HepG2 (cell line): ENCODE measurements around the gene QRICH2. TPM values are rescaled to one million over a fixed set of nuclear protein-coding genes. Genes with fewer than 3 reads are reported as not detected.

ENCODE experiments used
- ATF7 ChIP-seq, 2 experiments: fragments of 450-650 bp in 1 of 2; sonication (generic) in 1 of 2; formaldehyde crosslinking in 1 of 2; IDR thresholded peaks; 2 replicates each; pipeline versions ENCODE4 v1.4.0 to v1.6.1; 2016 to 2020; ENCODE audit warnings: antibody characterized with exemption in 1 of 2, mild to moderate bottlenecking in 1 of 2, missing genetic modification reagents in 1 of 2
- CREM ChIP-seq, 2 experiments: sonication (generic) in 1 of 2; formaldehyde crosslinking in 1 of 2; IDR thresholded peaks; 2 replicates each; pipeline versions ENCODE4 v1.4.0 to v1.6.1; 2016 to 2020; ENCODE audit warnings: antibody characterized with exemption in 1 of 2, mild to moderate bottlenecking in 1 of 2, missing genetic modification reagents in 1 of 2
- ELF3 ChIP-seq: IDR thresholded peaks from 2 replicates; pipeline ENCODE4 v1.6.1; 2016; ENCODE audit warnings: missing genetic modification reagents, missing compliant biosample characterization
- FOXA3 ChIP-seq: IDR thresholded peaks from 2 replicates; pipeline ENCODE4 v1.6.1; 2016; ENCODE audit warnings: missing genetic modification reagents, missing compliant biosample characterization
- FOXK2 ChIP-seq: fragments of 450-650 bp; IDR thresholded peaks from 2 replicates; pipeline ENCODE4 v1.6.1; 2016
- IKZF4 ChIP-seq: sonication (generic); formaldehyde crosslinking; IDR thresholded peaks from 2 replicates; pipeline ENCODE4 v1.5.1; 2020; ENCODE audit warnings: borderline replicate concordance, mild to moderate bottlenecking, low read depth, missing genetic modification reagents; ENCODE audit errors: not compliant biosample characterization
- JARID2 ChIP-seq: sonication (generic); formaldehyde crosslinking; IDR thresholded peaks from 2 replicates; pipeline ENCODE4 v1.8.1; 2023; ENCODE audit warnings: missing genetic modification reagents, inconsistent platforms; ENCODE audit not compliant: insufficient replicate concordance
- MAFK ChIP-seq, 2 experiments: IDR thresholded peaks in 1 of 2; conservative IDR thresholded peaks in 1 of 2; 2 replicates each; pipeline ENCODE4 v1.6.1; 2011; ENCODE audit warnings: improper control_type of control experiment in 2 of 2, low read length in 2 of 2
- MNT ChIP-seq: fragments of 450-650 bp; IDR thresholded peaks from 2 replicates; pipeline ENCODE4 v1.6.1; 2016
- NR1H2 ChIP-seq: sonication (generic); formaldehyde crosslinking; IDR thresholded peaks from 2 replicates; pipeline ENCODE4 v1.8.1; 2022; ENCODE audit warnings: low read depth, missing genetic modification reagents, borderline replicate concordance
- PHF5A ChIP-seq: IDR thresholded peaks from one replicate; pipeline ENCODE4 v1.6.1; 2018; ENCODE audit warnings: low read depth, missing genetic modification reagents; ENCODE audit not compliant: unreplicated experiment
- SRSF1 ChIP-seq: fragments of 200-400 bp; formaldehyde crosslinking; optimal IDR thresholded peaks from 2 replicates; pipeline ENCODE3; 2017; ENCODE audit warnings: mild to moderate bottlenecking, low read depth, low read length, moderate library complexity
- ZFP90 ChIP-seq: sonication (generic); formaldehyde crosslinking; IDR thresholded peaks from 2 replicates; pipeline ENCODE4 v1.8.0; 2022; ENCODE audit warnings: missing genetic modification reagents, mild to moderate bottlenecking, inconsistent platforms, borderline replicate concordance
- ZNF205 ChIP-seq: IDR thresholded peaks from 2 replicates; pipeline ENCODE4 v1.6.1; 2018; ENCODE audit warnings: missing biosample characterization, missing genetic modification reagents
- ZNF3 ChIP-seq: IDR thresholded peaks from 2 replicates; pipeline ENCODE4 v1.7.0; 2017; ENCODE audit warnings: inconsistent platforms
- ZNF460 ChIP-seq: sonication (generic); formaldehyde crosslinking; IDR thresholded peaks from 2 replicates; pipeline ENCODE4 v1.5.1; 2020; ENCODE audit warnings: missing genetic modification reagents, mild to moderate bottlenecking, borderline replicate concordance
- ZNF496 ChIP-seq: sonication (generic); formaldehyde crosslinking; IDR thresholded peaks from 2 replicates; pipeline ENCODE4 v1.8.1; 2023; ENCODE audit warnings: mild to moderate bottlenecking, moderate library complexity, missing genetic modification reagents; ENCODE audit not compliant: insufficient replicate concordance
- ZNF713 ChIP-seq: sonication (generic); formaldehyde crosslinking; IDR thresholded peaks from 2 replicates; pipeline ENCODE4 v1.4.0; 2020; ENCODE audit warnings: mild to moderate bottlenecking, missing genetic modification reagents
- ZNF75D ChIP-seq: sonication (generic); formaldehyde crosslinking; IDR thresholded peaks from 2 replicates; pipeline ENCODE4 v1.8.1; 2023; ENCODE audit warnings: missing genetic modification reagents, mild to moderate bottlenecking, borderline replicate concordance
- ZNF777 ChIP-seq: sonication (generic); formaldehyde crosslinking; IDR thresholded peaks from 2 replicates; pipeline ENCODE4 v1.4.0; 2020; ENCODE audit warnings: missing genetic modification reagents
- polyA plus RNA-seq, 8 experiments: library from polyadenylated mRNA; depleted of rRNA in 3 of 8; stranded (reverse) in 7 of 8; unstranded in 1 of 8; fragments of >200 nt; fragmentation: Illumina TruSeq in 4 of 8; extraction: Trizol in 4 of 8; gene quantifications; 2 replicates each; pipeline versions ENCODE4 v1.2.1 to v1.2.3, GENCODE V29; 2011 to 2016; ENCODE audit warnings: low read depth in 4 of 8, missing spikeins in 1 of 8, mixed read lengths in 1 of 8; ENCODE audit not compliant: insufficient read depth in 1 of 8
- total RNA-seq, 5 experiments: library from RNA; depleted of rRNA; stranded (reverse); fragments of >200 nt; fragmentation: Illumina TruSeq; extraction: Trizol; gene quantifications; 2 replicates each; pipeline ENCODE4 v1.2.3, GENCODE V29; 2016; ENCODE audit warnings: low read depth in 1 of 5
- TF ChIP-seq, protein P1 (sequence below): IDR thresholded peaks from 2 replicates; pipeline ENCODE4 v1.6.1; 2016; ENCODE audit warnings: control low read depth
- TF ChIP-seq, protein P2 (sequence below): sonication (generic); formaldehyde crosslinking; IDR thresholded peaks from 2 replicates; pipeline ENCODE4 v1.8.0; 2022; ENCODE audit warnings: missing genetic modification reagents, mild to moderate bottlenecking, moderate library complexity, borderline replicate concordance
- TF ChIP-seq, protein P3 (sequence below): sonication (generic); formaldehyde crosslinking; IDR thresholded peaks from 2 replicates; pipeline ENCODE4 v1.4.0; 2020; ENCODE audit warnings: missing genetic modification reagents
- TF ChIP-seq, protein P4 (sequence below): sonication (generic); formaldehyde crosslinking; IDR thresholded peaks from 2 replicates; pipeline ENCODE4 v1.5.1; 2020; ENCODE audit warnings: mild to moderate bottlenecking, missing genetic modification reagents, borderline replicate concordance

Gene QRICH2
- total and polyA plus RNA-seq, 2 of the 13 experiments (the other 11 are each of a cell fraction or from before 2014, with no cell fraction given), result 3.7 to 5.7 TPM

DNA sequence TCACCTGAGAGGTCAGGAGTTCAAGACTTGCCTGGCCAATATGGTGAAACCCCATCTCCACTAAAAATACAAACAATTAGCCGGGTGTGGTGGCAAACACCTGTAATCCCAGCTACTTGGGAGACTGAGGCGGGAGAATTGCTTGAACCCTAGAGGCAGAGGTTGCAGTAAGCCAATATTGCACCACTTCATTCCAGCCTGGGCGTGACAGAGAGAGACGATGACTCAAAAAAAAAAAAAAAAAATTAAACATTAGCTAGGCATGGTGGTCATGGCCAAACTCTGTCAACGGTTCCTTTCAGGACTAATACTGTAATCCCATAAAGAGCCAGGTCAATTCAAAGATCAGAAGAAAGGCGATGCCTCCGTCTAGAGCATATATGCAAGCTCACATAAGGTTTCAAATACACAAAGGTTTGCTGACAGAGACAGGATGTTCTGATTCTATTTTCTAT lies 70.2 kb downstream of the QRICH2 start (continued):
- TF ChIP-seq ZNF3 (CRISPR knock-in tag), result peak; percentile 63; the same call in 1 of the 2 replicates
- no peak for TF ChIP-seq SRSF1
- TF ChIP-seq ZNF496, result no peak
- peak; percentile 62 for TF ChIP-seq CREM (IDR thresholded peaks at IDR 0.05)
- no peak for TF ChIP-seq CREM (CRISPR knock-in tag; IDR thresholded peaks at IDR 0.05)
- TF ChIP-seq, protein P1, sequence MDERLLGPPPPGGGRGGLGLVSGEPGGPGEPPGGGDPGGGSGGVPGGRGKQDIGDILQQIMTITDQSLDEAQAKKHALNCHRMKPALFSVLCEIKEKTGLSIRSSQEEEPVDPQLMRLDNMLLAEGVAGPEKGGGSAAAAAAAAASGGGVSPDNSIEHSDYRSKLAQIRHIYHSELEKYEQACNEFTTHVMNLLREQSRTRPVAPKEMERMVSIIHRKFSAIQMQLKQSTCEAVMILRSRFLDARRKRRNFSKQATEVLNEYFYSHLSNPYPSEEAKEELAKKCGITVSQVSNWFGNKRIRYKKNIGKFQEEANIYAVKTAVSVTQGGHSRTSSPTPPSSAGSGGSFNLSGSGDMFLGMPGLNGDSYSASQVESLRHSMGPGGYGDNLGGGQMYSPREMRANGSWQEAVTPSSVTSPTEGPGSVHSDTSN, result no peak
- no peak for TF ChIP-seq ZNF205
- no peak for TF ChIP-seq JARID2 (CRISPR knock-in tag)
- TF ChIP-seq FOXA3, result peak; percentile 80
- TF ChIP-seq, protein P2, sequence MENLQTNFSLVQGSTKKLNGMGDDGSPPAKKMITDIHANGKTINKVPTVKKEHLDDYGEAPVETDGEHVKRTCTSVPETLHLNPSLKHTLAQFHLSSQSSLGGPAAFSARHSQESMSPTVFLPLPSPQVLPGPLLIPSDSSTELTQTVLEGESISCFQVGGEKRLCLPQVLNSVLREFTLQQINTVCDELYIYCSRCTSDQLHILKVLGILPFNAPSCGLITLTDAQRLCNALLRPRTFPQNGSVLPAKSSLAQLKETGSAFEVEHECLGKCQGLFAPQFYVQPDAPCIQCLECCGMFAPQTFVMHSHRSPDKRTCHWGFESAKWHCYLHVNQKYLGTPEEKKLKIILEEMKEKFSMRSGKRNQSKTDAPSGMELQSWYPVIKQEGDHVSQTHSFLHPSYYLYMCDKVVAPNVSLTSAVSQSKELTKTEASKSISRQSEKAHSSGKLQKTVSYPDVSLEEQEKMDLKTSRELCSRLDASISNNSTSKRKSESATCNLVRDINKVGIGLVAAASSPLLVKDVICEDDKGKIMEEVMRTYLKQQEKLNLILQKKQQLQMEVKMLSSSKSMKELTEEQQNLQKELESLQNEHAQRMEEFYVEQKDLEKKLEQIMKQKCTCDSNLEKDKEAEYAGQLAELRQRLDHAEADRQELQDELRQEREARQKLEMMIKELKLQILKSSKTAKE (CRISPR knock-in tag), result no peak; the same call in 1 of the 2 replicates
- TF ChIP-seq FOXK2, result 0 out of 2 replicates have a peak, but pooled peaks have one; percentile 7
- TF ChIP-seq MNT, result no peak
- TF ChIP-seq, protein P3, sequence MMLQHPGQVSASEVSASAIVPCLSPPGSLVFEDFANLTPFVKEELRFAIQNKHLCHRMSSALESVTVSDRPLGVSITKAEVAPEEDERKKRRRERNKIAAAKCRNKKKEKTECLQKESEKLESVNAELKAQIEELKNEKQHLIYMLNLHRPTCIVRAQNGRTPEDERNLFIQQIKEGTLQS, result no peak
- TF ChIP-seq IKZF4 (CRISPR knock-in tag), result no peak
- TF ChIP-seq, protein P4, sequence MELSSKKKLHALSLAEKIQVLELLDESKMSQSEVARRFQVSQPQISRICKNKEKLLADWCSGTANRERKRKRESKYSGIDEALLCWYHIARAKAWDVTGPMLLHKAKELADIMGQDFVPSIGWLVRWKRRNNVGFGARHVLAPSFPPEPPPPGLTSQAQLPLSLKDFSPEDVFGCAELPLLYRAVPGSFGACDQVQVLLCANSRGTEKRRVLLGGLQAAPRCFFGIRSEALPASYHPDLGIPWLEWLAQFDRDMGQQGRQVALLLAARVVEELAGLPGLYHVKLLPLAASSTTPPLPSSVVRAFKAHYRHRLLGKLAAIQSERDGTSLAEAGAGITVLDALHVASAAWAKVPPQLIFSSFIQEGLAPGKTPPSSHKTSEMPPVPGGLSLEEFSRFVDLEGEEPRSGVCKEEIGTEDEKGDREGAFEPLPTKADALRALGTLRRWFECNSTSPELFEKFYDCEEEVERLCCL, result no peak
- TF ChIP-seq ATF7 (IDR thresholded peaks at IDR 0.05), result peak; percentile 16; the same call in 1 of the 2 replicates
- TF ChIP-seq ATF7 (CRISPR knock-in tag; IDR thresholded peaks at IDR 0.05), result no peak
- no peak for TF ChIP-seq ZNF75D (CRISPR knock-in tag)
- TF ChIP-seq MAFK (conservative IDR thresholded peaks at IDR 0.05 in 1 of 2, IDR thresholded peaks at IDR 0.05 in 1 of 2; ENCODE audit: low read length in 2 of 2), result peak; percentile 18 to 26; a peak in 1 of 4 replicates
- TF ChIP-seq NR1H2 (CRISPR knock-in tag), result no peak
- TF ChIP-seq ZNF460 (CRISPR knock-in tag), result peak; percentile 98
- no peak for TF ChIP-seq ZNF713 (CRISPR knock-in tag)
- no peak for TF ChIP-seq PHF5A (CRISPR knock-in tag)
- TF ChIP-seq ELF3, result peak; percentile 53; the same call in 1 of the 2 replicates
- no peak for TF ChIP-seq ZNF777
- no peak for TF ChIP-seq ZFP90 (CRISPR knock-in tag)
